ENCODE measurements around the gene PBXIP1. TPM values are rescaled to one million over a fixed set of nuclear protein-coding genes. Genes with fewer than 3 reads are reported as not detected.
A peak's percentile ranks its signal among the peaks of the same experiment; 100 is the strongest.

Gene PBXIP1
- total RNA-seq, 1 donor: 90.1 TPM

DNA sequence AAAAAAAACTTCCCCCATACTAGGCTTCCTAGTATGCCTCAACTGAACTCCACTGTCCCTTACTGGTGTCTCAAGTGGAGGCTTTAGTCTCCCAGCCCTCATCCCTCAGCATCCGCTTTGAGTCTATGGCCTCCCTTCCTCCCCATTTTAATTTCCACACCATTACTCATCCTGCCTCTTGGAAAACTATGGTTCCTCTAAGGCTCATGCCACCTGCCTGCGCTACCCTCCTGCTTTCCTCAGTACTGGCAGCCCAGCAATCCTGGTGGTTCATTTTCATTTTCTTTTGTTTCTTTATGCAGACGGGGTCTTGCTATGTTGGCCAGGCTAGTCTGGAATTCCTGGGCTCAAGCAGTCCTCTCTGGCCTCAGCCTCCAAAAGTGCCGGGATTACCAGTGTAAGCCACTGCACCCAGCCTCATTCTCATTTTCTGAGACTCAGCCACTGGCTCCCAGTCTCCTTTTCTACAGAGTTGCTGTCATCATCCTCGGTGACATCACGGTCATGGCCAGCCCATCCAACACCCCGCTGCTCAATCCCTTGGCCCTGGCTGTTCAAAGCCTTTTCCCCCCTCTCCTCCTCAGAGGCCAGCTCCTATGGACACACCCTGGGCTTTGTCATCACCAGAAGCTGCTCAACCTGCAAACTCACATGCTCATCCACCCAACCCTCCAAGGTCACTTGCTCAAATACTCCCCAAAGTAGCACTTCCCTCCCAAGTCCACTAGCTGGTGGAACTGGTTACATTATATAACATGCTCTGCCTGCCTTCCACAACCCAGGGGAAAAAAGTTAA, 17.1 kb downstream of the PBXIP1 start:
- H3K27ac ChIP-seq (ENCODE audit: low read depth, low read length): peak overlapping the region; percentile 10
- TF ChIP-seq, protein P1, sequence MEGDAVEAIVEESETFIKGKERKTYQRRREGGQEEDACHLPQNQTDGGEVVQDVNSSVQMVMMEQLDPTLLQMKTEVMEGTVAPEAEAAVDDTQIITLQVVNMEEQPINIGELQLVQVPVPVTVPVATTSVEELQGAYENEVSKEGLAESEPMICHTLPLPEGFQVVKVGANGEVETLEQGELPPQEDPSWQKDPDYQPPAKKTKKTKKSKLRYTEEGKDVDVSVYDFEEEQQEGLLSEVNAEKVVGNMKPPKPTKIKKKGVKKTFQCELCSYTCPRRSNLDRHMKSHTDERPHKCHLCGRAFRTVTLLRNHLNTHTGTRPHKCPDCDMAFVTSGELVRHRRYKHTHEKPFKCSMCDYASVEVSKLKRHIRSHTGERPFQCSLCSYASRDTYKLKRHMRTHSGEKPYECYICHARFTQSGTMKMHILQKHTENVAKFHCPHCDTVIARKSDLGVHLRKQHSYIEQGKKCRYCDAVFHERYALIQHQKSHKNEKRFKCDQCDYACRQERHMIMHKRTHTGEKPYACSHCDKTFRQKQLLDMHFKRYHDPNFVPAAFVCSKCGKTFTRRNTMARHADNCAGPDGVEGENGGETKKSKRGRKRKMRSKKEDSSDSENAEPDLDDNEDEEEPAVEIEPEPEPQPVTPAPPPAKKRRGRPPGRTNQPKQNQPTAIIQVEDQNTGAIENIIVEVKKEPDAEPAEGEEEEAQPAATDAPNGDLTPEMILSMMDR (IDR thresholded peaks at IDR 0.05; ENCODE audit: extremely low read depth, low read depth, low read length): no peak
- peaks cover 9% of the 10 kb centered on the region for H3K79me2 ChIP-seq (ENCODE audit: insufficient read depth, low read length)
- H3K9me3 ChIP-seq (ENCODE audit: low read depth, low read length): no peaks in the 10 kb centered on the region
- H3K4me3 ChIP-seq (ENCODE audit: insufficient read depth, low read length): no peak overlapping the region
- H2AFZ ChIP-seq (ENCODE audit: low read length): no peak overlapping the region
- H4K20me1 ChIP-seq (ENCODE audit: insufficient read depth, low read length): no peaks in the 10 kb centered on the region
- peaks cover 15% of the 10 kb centered on the region for H3K4me1 ChIP-seq (ENCODE audit: insufficient read depth, low read length)
- DNase-seq (ENCODE audit: insufficient read length, low spot score, missing footprints): peak; percentile 60
- H3K4me2 ChIP-seq (ENCODE audit: insufficient read depth, low read length): no peak overlapping the region
- H3K27me3 ChIP-seq (ENCODE audit: insufficient read depth, low read length): no peaks in the 10 kb centered on the region
- H3K36me3 ChIP-seq (ENCODE audit: insufficient read depth, low read length): no peaks in the 10 kb centered on the region

DNA sequence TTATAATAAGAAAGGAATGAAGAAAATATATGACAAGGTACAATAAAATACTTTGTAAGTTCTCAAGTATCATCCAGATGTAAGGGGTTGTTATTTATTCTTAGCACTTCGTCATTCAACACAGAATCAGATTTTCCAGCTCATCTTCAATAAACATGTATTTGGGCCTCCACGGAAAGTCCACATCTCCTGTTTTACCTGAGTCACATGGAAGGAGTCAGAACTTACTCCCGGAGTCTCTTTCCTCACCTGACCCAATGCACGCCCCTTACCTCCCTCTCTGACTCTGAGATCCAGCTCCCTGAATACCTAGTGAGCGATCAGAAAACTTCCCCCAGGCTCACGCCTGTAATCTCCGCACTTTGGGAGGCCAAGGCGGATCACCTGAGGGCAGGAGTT, 17.9 kb downstream of the PBXIP1 start:
- Histone ChIP-seq H3K4me2 (ENCODE audit: insufficient read depth, low read length) (peak overlapping the region; percentile 99), H3K9me3 (ENCODE audit: low read depth, low read length) (no peaks in the 10 kb centered on the region), H3K27me3 (ENCODE audit: insufficient read depth, low read length) (no peaks in the 10 kb centered on the region), H3K36me3 (ENCODE audit: insufficient read depth, low read length) (no peaks in the 10 kb centered on the region), H3K27ac (ENCODE audit: low read depth, low read length) (peak overlapping the region; percentile 99), H3K4me3 (ENCODE audit: insufficient read depth, low read length) (peak overlapping the region; percentile 98), H3K4me1 (ENCODE audit: insufficient read depth, low read length) (peaks cover 15% of the 10 kb centered on the region), H4K20me1 (ENCODE audit: insufficient read depth, low read length) (no peaks in the 10 kb centered on the region), H3K79me2 (ENCODE audit: insufficient read depth, low read length) (peaks cover 9% of the 10 kb centered on the region), H2AFZ (ENCODE audit: low read length) (peak overlapping the region; percentile 100)
- TF ChIP-seq, protein P1 (IDR thresholded peaks at IDR 0.05; ENCODE audit: extremely low read depth, low read depth, low read length): no peak
- no peak for DNase-seq (ENCODE audit: insufficient read length, low spot score, missing footprints)

DNA sequence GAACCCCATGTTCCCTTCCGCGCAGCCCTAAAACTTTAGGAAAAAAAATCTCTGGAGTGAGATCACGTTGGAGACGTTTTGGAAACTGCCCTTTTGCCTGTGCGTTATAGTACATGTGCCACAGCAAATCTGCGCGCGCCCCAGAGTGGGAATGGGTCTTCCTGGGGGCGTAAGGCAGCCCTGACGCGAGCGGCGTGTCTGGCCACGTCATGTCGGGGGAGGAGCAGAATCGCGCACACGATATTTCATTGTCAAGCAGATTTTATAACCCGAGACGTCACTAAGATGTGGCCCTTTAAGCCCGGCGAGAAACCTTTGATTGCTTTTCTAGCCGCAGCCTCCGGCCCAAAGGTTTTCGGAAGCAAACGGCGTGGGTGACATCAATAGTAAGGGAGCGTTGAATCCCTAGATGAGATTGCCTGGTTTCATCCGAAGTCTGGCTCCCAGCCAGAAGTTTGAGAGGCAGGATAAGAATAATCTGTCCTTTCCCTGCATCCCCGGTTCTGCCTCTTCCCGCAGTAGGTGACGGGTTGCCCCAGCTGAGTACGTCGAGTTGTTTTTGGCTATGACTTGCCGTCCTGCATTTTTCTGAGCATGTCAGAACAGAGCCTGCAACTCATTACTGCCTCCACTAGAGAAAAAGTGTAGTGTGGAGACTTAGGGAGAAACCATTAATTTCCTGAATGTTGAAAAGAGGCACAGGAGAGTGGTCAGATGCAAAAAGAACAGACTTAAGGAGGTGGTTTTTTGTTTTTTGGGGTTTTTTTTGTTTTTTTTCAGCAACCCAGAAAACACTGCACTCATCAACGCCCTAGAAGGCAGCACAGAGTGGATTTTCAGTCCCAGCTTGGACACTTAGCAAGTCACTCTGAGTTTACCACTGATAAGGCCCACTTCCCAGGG, 18.6 kb downstream of the PBXIP1 start:
- H3K4me2 ChIP-seq (ENCODE audit: insufficient read depth, low read length): peak overlapping the region; percentile 99
- peak; percentile 96 for DNase-seq (ENCODE audit: insufficient read length, low spot score, missing footprints)
- H4K20me1 ChIP-seq (ENCODE audit: insufficient read depth, low read length): no peaks in the 10 kb centered on the region
- H3K27me3 ChIP-seq (ENCODE audit: insufficient read depth, low read length): no peaks in the 10 kb centered on the region
- H3K4me1 ChIP-seq (ENCODE audit: insufficient read depth, low read length): peaks cover 15% of the 10 kb centered on the region
- no peaks in the 10 kb centered on the region for H3K9me3 ChIP-seq (ENCODE audit: low read depth, low read length)
- TF ChIP-seq, protein P1 (IDR thresholded peaks at IDR 0.05; ENCODE audit: extremely low read depth, low read depth, low read length): peak; percentile 40
- peaks cover 9% of the 10 kb centered on the region for H3K79me2 ChIP-seq (ENCODE audit: insufficient read depth, low read length)
- H3K4me3 ChIP-seq (ENCODE audit: insufficient read depth, low read length): peak overlapping the region; percentile 98
- H2AFZ ChIP-seq (ENCODE audit: low read length): peak overlapping the region; percentile 100
- H3K36me3 ChIP-seq (ENCODE audit: insufficient read depth, low read length): no peaks in the 10 kb centered on the region
- peak overlapping the region; percentile 99 for H3K27ac ChIP-seq (ENCODE audit: low read depth, low read length)

Measured in osteoblast (primary cell).